Skin epidermis (tissue), 12 donors: ENCODE data around the gene DNAJB11.

Experiments used
- H3K27ac ChIP-seq, 21 experiments: fragments of 200-600 bp; sonication (generic) in 11 of 21; one replicate each; pipeline ENCODE4 v1.5.0; 2020; ENCODE audit warnings: mild to moderate bottlenecking in 3 of 21, inconsistent platforms in 2 of 21, moderate library complexity in 2 of 21
- H3K4me3 ChIP-seq, 7 experiments: fragments of 200-600 bp; sonication (generic) in 2 of 7; one replicate each; pipeline ENCODE4 v1.5.0; 2020; ENCODE audit warnings: inconsistent platforms in 2 of 7, mild to moderate bottlenecking in 2 of 7, moderate library complexity in 1 of 7

DNAJB11 gene

GRCh38 chr3:186590580-186591295, 20.2 kb downstream of the DNAJB11 start:
- peak overlapping the region in 2 of 21 experiments; percentile 19 to 41 for H3K27ac ChIP-seq
- H3K4me3 ChIP-seq: no peak overlapping the region

- Histone ChIP-seq H3K27ac (no peak overlapping the region), H3K4me3 (no peak overlapping the region)
These were observed 22.2 kb downstream of the DNAJB11 start for GRCh38 chr3:186592682-186593081.

GRCh38 chr3:186593862-186594261, 23.3 kb downstream of the DNAJB11 start:
- Histone ChIP-seq H3K27ac (no peak overlapping the region), H3K4me3 (no peak overlapping the region)

- no peak overlapping the region for H3K27ac ChIP-seq
- no peak overlapping the region for H3K4me3 ChIP-seq
These were observed 24.1 kb downstream of the DNAJB11 start for GRCh38 chr3:186594591-186595113.

GRCh38 chr3:186596568-186597287, 26.2 kb downstream of the DNAJB11 start:
- H3K27ac ChIP-seq: no peak overlapping the region

GRCh38 chr3:186598108-186598784, 27.7 kb downstream of the DNAJB11 start:
- Histone ChIP-seq H3K27ac (no peak overlapping the region), H3K4me3 (no peak overlapping the region)

More at GRCh38 chr3:186596568-186597287, 26.2 kb downstream of the DNAJB11 start:
- H3K4me3 ChIP-seq: no peak overlapping the region

- H3K27ac ChIP-seq: no peak overlapping the region
- H3K4me3 ChIP-seq: no peak overlapping the region
These were observed 28.2 kb downstream of the DNAJB11 start for GRCh38 chr3:186598794-186599141.

GRCh38 chr3:186599142-186599784, 28.7 kb downstream of the DNAJB11 start:
- H3K4me3 ChIP-seq: no peak overlapping the region
- no peak overlapping the region for H3K27ac ChIP-seq

GRCh38 chr3:186599785-186600166, 29.3 kb downstream of the DNAJB11 start:
- H3K4me3 ChIP-seq: no peak overlapping the region
- no peak overlapping the region for H3K27ac ChIP-seq

- H3K4me3 ChIP-seq: no peak overlapping the region
- H3K27ac ChIP-seq: no peak overlapping the region
These were observed 30.4 kb downstream of the DNAJB11 start for GRCh38 chr3:186600896-186601295.

- H3K4me3 ChIP-seq: no peak overlapping the region
These were observed 32.6 kb downstream of the DNAJB11 start for GRCh38 chr3:186603159-186603558.

GRCh38 chr3:186605078-186605477, 34.6 kb downstream of the DNAJB11 start:
- Histone ChIP-seq H3K27ac (peak overlapping the region in 1 of 21 experiments; percentile 50), H3K4me3 (no peak overlapping the region)

More at GRCh38 chr3:186603159-186603558, 32.6 kb downstream of the DNAJB11 start:
- no peak overlapping the region for H3K27ac ChIP-seq

- H3K27ac ChIP-seq: no peak overlapping the region
- H3K4me3 ChIP-seq: no peak overlapping the region
These were observed 35.3 kb downstream of the DNAJB11 start for GRCh38 chr3:186605561-186606545.

- H3K4me3 ChIP-seq: no peak overlapping the region
- no peak overlapping the region for H3K27ac ChIP-seq
These were observed 38.2 kb downstream of the DNAJB11 start for GRCh38 chr3:186608624-186609215.

GRCh38 chr3:186609247-186609868, 38.8 kb downstream of the DNAJB11 start:
- Histone ChIP-seq H3K4me3 (no peak overlapping the region), H3K27ac (no peak overlapping the region)

- Histone ChIP-seq H3K4me3 (no peak overlapping the region), H3K27ac (no peak overlapping the region)
These were observed 41.5 kb downstream of the DNAJB11 start for GRCh38 chr3:186612065-186612464.

- Histone ChIP-seq H3K4me3 (no peak within 1 kb of the TSS), H3K27ac (no peak within 1 kb of the TSS)
These were observed 42.5 kb downstream of the DNAJB11 start, which contains the start of gene AHSG for GRCh38 chr3:186612721-186613636. TSS of gene AHSG (plus strand) at chr3:186613060. CDS start at chr3:186613142, 82 bp downstream.
